ENCODE measurements around the gene TEX19. TPM values are rescaled to one million over a fixed set of nuclear protein-coding genes. Genes with fewer than 3 reads are reported as not detected.

TEX19 gene
- total RNA-seq, 2 donors from 2014 or later = 0.46 to 0.48 TPM

- no peak overlapping the region for H3K4me3 ChIP-seq (ENCODE audit: low read length)
- H3K36me3 Mint-ChIP-seq (ENCODE audit: low read depth) = peaks cover 9% of the 10 kb centered on the region
- H3K36me3 ChIP-seq (ENCODE audit: control insufficient read depth, insufficient read depth, low read length) = no peaks in the 10 kb centered on the region
- no peaks in the 10 kb centered on the region for H3K27me3 Mint-ChIP-seq (ENCODE audit: insufficient read depth)
- no peaks in the 10 kb centered on the region for H3K9me3 Mint-ChIP-seq
- H3K27me3 ChIP-seq (ENCODE audit: control insufficient read depth, insufficient read depth, low read length, poor library complexity, severe bottlenecking) = no peaks in the 10 kb centered on the region
- H3K9me3 ChIP-seq (ENCODE audit: control insufficient read depth, low read length) = no peaks in the 10 kb centered on the region
- peaks cover 3% of the 10 kb centered on the region for H3K4me1 Mint-ChIP-seq
- TF ChIP-seq CTCF (conservative IDR thresholded peaks at IDR 0.05) = no peak
- H3K27ac ChIP-seq (ENCODE audit: low read depth, low read length) = no peak overlapping the region
- no peak overlapping the region for H3K9ac ChIP-seq (ENCODE audit: extremely low read depth, low read length, poor library complexity, severe bottlenecking)
- no peaks in the 10 kb centered on the region for H3K4me1 ChIP-seq (ENCODE audit: control insufficient read depth, insufficient read depth, low read length)
- WGBS, 2 experiments (ENCODE audit: insufficient coverage in 1 of 2, insufficient read length in 1 of 2) = 95 to 98% methylated on average over 7 to 21 of the region's 21 CpGs
- H3K27ac Mint-ChIP-seq = no peak overlapping the region
- H3K4me3 Mint-ChIP-seq = no peak overlapping the region
- no peak for DNase-seq
Observed at GRCh38 chr17:82388922-82389283, 29.9 kb downstream of the TEX19 start.

DNA sequence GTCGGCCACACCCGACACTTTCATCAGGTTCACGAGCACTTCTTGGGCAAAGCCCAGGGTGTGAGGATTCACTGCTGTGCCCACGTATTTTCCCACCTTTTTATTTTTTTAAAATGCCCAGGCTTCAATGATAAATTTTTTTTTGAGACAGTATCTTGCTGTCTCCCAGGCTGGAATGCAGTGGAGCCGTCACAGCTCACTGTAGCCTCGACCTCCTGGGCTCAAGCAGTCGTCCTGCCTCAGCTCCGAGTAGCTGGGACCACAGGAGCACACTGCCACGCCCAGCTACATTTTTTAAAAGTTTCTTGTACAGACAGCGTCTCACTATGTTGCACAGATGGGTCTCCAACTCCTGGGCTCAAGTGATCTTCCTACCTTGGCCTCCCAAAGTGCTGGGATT, 30.3 kb downstream of the TEX19 start:
- 94% methylated on average over 9 to 10 of the region's 10 CpGs for WGBS, 2 experiments (ENCODE audit: insufficient coverage in 1 of 2, insufficient read length in 1 of 2)
- H3K4me1 Mint-ChIP-seq = peaks cover 3% of the 10 kb centered on the region
- no peak overlapping the region for H3K27ac Mint-ChIP-seq
- Histone ChIP-seq H3K27me3 (ENCODE audit: control insufficient read depth, insufficient read depth, low read length, poor library complexity, severe bottlenecking) (no peaks in the 10 kb centered on the region), H3K9ac (ENCODE audit: extremely low read depth, low read length, poor library complexity, severe bottlenecking) (no peak overlapping the region), H3K4me1 (ENCODE audit: control insufficient read depth, insufficient read depth, low read length) (no peaks in the 10 kb centered on the region), H3K9me3 (ENCODE audit: control insufficient read depth, low read length) (no peaks in the 10 kb centered on the region), H3K36me3 (ENCODE audit: control insufficient read depth, insufficient read depth, low read length) (no peaks in the 10 kb centered on the region), H3K27ac (ENCODE audit: low read depth, low read length) (no peak overlapping the region), H3K4me3 (ENCODE audit: low read length) (no peak overlapping the region)
- H3K27me3 Mint-ChIP-seq (ENCODE audit: insufficient read depth) = no peaks in the 10 kb centered on the region
- no peak for DNase-seq
- peaks cover 11% of the 10 kb centered on the region for H3K36me3 Mint-ChIP-seq (ENCODE audit: low read depth)
- no peaks in the 10 kb centered on the region for H3K9me3 Mint-ChIP-seq
- no peak overlapping the region for H3K4me3 Mint-ChIP-seq
- no peak for TF ChIP-seq CTCF (conservative IDR thresholded peaks at IDR 0.05)

DNA sequence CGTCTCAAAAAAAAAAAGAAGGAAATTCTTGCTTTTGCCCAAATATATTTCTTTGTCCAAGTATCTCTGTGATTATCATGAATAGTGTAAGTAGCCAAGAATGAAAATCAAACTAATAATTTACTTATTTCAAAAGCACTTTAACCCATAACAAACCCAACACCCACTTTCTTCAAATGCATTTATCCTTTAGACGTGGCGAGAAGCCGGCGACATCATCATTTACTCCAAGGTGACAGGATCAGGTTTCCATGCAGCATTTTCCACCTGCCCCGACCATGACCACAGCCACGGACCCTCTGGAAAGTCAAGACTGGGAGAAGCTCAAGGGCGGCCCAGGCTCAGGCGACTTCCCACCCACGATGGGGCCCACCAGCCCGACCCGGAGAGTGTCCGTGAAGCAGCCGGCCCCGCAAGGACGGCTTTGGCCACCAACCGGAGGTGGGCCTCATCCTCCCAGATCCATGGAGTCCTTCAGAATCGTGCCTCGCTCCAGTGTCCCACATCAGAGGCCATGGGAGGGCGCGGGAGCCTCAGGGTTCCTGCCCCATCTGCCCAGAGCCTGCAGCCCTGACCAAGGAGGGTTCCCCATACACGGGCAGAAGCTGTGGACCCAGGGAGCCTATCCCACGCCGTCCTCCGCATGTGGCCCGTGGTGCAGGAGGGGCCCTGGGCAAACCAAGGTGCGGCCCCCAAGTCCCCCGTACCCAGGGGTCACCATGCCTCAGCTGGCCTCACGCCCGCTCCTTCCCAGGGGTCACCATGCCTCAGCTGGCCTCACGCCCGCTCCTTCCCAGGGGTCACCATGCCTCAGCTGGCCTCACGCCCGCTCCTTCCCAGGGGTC, 31.2 kb downstream of the TEX19 start:
- Histone ChIP-seq H3K9ac (ENCODE audit: extremely low read depth, low read length, poor library complexity, severe bottlenecking) (no peak overlapping the region), H3K4me1 (ENCODE audit: control insufficient read depth, insufficient read depth, low read length) (no peaks in the 10 kb centered on the region), H3K9me3 (ENCODE audit: control insufficient read depth, low read length) (no peaks in the 10 kb centered on the region), H3K36me3 (ENCODE audit: control insufficient read depth, insufficient read depth, low read length) (no peaks in the 10 kb centered on the region), H3K27me3 (ENCODE audit: control insufficient read depth, insufficient read depth, low read length, poor library complexity, severe bottlenecking) (no peaks in the 10 kb centered on the region), H3K27ac (ENCODE audit: low read depth, low read length) (no peak overlapping the region), H3K4me3 (ENCODE audit: low read length) (no peak overlapping the region)
- DNase-seq = no peak
- Mint-ChIP-seq H3K4me3 (no peak overlapping the region), H3K36me3 (ENCODE audit: low read depth) (peaks cover 15% of the 10 kb centered on the region), H3K27me3 (ENCODE audit: insufficient read depth) (no peaks in the 10 kb centered on the region), H3K9me3 (no peaks in the 10 kb centered on the region), H3K27ac (no peak overlapping the region), H3K4me1 (peaks cover 3% of the 10 kb centered on the region)
- 94 to 96% methylated on average over 19 to 29 of the region's 34 CpGs for WGBS, 2 experiments (ENCODE audit: insufficient coverage in 1 of 2, insufficient read length in 1 of 2)
- TF ChIP-seq CTCF (conservative IDR thresholded peaks at IDR 0.05) = no peak
